ENCODE data around the gene CLEC2D.

GRCh38 chr12:9669019-9669326 is 540 bp upstream of the CLEC2D start:
- TF ChIP-seq, protein P1, sequence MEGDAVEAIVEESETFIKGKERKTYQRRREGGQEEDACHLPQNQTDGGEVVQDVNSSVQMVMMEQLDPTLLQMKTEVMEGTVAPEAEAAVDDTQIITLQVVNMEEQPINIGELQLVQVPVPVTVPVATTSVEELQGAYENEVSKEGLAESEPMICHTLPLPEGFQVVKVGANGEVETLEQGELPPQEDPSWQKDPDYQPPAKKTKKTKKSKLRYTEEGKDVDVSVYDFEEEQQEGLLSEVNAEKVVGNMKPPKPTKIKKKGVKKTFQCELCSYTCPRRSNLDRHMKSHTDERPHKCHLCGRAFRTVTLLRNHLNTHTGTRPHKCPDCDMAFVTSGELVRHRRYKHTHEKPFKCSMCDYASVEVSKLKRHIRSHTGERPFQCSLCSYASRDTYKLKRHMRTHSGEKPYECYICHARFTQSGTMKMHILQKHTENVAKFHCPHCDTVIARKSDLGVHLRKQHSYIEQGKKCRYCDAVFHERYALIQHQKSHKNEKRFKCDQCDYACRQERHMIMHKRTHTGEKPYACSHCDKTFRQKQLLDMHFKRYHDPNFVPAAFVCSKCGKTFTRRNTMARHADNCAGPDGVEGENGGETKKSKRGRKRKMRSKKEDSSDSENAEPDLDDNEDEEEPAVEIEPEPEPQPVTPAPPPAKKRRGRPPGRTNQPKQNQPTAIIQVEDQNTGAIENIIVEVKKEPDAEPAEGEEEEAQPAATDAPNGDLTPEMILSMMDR (IDR thresholded peaks at IDR 0.05; ENCODE audit: low read depth, low read length, missing input control): no peak
- no peak for TF ChIP-seq GABPA (IDR thresholded peaks at IDR 0.05 in 1 of 2, conservative IDR thresholded peaks at IDR 0.05 in 1 of 2)
- TF ChIP-seq RXRA (IDR thresholded peaks at IDR 0.05): no peak
- TF ChIP-seq YY1 (IDR thresholded peaks at IDR 0.05): no peak
- TF ChIP-seq SP1 (IDR thresholded peaks at IDR 0.05): no peak
- TF ChIP-seq RAD21 (IDR thresholded peaks at IDR 0.05): no peak
- TF ChIP-seq NR2F2 (IDR thresholded peaks at IDR 0.05): no peak
- TF ChIP-seq REST (IDR thresholded peaks at IDR 0.05): no peak
- TF ChIP-seq, protein P2, sequence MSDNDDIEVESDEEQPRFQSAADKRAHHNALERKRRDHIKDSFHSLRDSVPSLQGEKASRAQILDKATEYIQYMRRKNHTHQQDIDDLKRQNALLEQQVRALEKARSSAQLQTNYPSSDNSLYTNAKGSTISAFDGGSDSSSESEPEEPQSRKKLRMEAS (IDR thresholded peaks at IDR 0.05): no peak
- TF ChIP-seq FOXA1 (IDR thresholded peaks at IDR 0.05): no peak

Measured in liver (tissue), 3 donors.